ENCODE results near the gene ANKRD6.

The ANKRD6 gene

GRCh38 chr6:89611666-89612065 lies 178.7 kb downstream of the ANKRD6 start:
- no peak overlapping the region for H3K4me3 ChIP-seq (replicated peaks; ENCODE audit: low read depth, low read length)
- DNase-seq (ENCODE audit: low read depth), result peak; percentile 3
- TF ChIP-seq CTCF (IDR thresholded peaks at IDR 0.05; ENCODE audit: low read length, missing control alignments), result no peak

- DNase-seq (ENCODE audit: low read depth), result no peak
- no peak overlapping the region for H3K4me3 ChIP-seq (replicated peaks; ENCODE audit: low read depth, low read length)
- TF ChIP-seq CTCF (IDR thresholded peaks at IDR 0.05; ENCODE audit: low read length, missing control alignments), result no peak
Observed at GRCh38 chr6:89612121-89612520, 179.2 kb downstream of the ANKRD6 start.

- no peak for TF ChIP-seq CTCF (IDR thresholded peaks at IDR 0.05; ENCODE audit: low read length, missing control alignments)
- no peak overlapping the region for H3K4me3 ChIP-seq (replicated peaks; ENCODE audit: low read depth, low read length)
- DNase-seq (ENCODE audit: low read depth), result no peak
Observed at GRCh38 chr6:89613790-89614189, 180.8 kb downstream of the ANKRD6 start.

GRCh38 chr6:89615882-89616281 lies 182.9 kb downstream of the ANKRD6 start:
- TF ChIP-seq CTCF (IDR thresholded peaks at IDR 0.05; ENCODE audit: low read length, missing control alignments), result no peak
- H3K4me3 ChIP-seq (replicated peaks; ENCODE audit: low read depth, low read length), result no peak overlapping the region
- DNase-seq (ENCODE audit: low read depth), result no peak

GRCh38 chr6:89616531-89616930 lies 183.6 kb downstream of the ANKRD6 start:
- no peak for DNase-seq (ENCODE audit: low read depth)
- TF ChIP-seq CTCF (IDR thresholded peaks at IDR 0.05; ENCODE audit: low read length, missing control alignments), result no peak

GRCh38 chr6:89618026-89618425 lies 185.1 kb downstream of the ANKRD6 start:
- DNase-seq (ENCODE audit: low read depth), result no peak
- no peak for TF ChIP-seq CTCF (IDR thresholded peaks at IDR 0.05; ENCODE audit: low read length, missing control alignments)
- no peak overlapping the region for H3K4me3 ChIP-seq (replicated peaks; ENCODE audit: low read depth, low read length)

More at GRCh38 chr6:89616531-89616930, 183.6 kb downstream of the ANKRD6 start:
- H3K4me3 ChIP-seq (replicated peaks; ENCODE audit: low read depth, low read length), result no peak overlapping the region

- no peak for DNase-seq (ENCODE audit: low read depth)
- no peak overlapping the region for H3K4me3 ChIP-seq (replicated peaks; ENCODE audit: low read depth, low read length)
- no peak for TF ChIP-seq CTCF (IDR thresholded peaks at IDR 0.05; ENCODE audit: low read length, missing control alignments)
Observed at GRCh38 chr6:89619567-89619966, 186.6 kb downstream of the ANKRD6 start.

Data from fibroblast of pulmonary artery (primary cell).